Measurements from ENCODE around the gene OAS1.

Gene OAS1

DNA sequence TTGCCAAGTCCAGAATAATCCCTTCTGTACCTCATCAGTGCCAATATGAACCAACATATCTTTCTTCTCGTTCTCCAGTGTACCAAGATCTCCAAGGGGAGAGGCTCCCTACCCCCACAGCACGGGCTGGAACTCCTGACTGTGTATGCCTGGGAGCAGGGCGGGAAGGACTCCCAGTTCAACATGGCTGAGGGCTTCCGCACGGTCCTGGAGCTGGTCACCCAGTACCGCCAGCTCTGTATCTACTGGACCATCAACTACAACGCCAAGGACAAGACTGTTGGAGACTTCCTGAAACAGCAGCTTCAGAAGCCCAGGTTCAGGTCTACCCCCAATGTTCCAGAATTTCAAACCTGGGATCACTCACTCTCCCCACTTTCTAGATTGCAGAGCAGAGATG lies 61.1 kb downstream of the OAS1 start:
- Histone ChIP-seq H3K9me2 (ENCODE audit: low read depth, low read length) (no peaks in the 10 kb centered on the region), H3K4me1 (ENCODE audit: insufficient read depth, low read length, severe bottlenecking) (no peaks in the 10 kb centered on the region), H3K9me3 (ENCODE audit: low read length) (no peaks in the 10 kb centered on the region), H3K9ac (ENCODE audit: low read length) (no peak overlapping the region), H3K27me3 (ENCODE audit: insufficient read depth, low read length) (no peaks in the 10 kb centered on the region), H3K79me2 (ENCODE audit: insufficient read depth, low read length) (no peaks in the 10 kb centered on the region), H4K20me1 (ENCODE audit: insufficient read depth, low read length) (no peaks in the 10 kb centered on the region), H3F3A (ENCODE audit: insufficient read depth, low read length) (no peaks in the 10 kb centered on the region), H3K4me3 (ENCODE audit: low read depth, low read length, poor library complexity, severe bottlenecking) (no peak overlapping the region), H3K27ac (ENCODE audit: low read depth, low read length, poor library complexity, severe bottlenecking) (no peak overlapping the region), H3K36me3 (ENCODE audit: insufficient read depth, low read length) (no peaks in the 10 kb centered on the region), H2AFZ (ENCODE audit: low read length) (no peak overlapping the region), H3K4me2 (ENCODE audit: low read length) (no peak overlapping the region)
- no peak for TF ChIP-seq EZH2 (IDR thresholded peaks at IDR 0.05; ENCODE audit: borderline replicate concordance, low read length)
- TF ChIP-seq, protein P1, sequence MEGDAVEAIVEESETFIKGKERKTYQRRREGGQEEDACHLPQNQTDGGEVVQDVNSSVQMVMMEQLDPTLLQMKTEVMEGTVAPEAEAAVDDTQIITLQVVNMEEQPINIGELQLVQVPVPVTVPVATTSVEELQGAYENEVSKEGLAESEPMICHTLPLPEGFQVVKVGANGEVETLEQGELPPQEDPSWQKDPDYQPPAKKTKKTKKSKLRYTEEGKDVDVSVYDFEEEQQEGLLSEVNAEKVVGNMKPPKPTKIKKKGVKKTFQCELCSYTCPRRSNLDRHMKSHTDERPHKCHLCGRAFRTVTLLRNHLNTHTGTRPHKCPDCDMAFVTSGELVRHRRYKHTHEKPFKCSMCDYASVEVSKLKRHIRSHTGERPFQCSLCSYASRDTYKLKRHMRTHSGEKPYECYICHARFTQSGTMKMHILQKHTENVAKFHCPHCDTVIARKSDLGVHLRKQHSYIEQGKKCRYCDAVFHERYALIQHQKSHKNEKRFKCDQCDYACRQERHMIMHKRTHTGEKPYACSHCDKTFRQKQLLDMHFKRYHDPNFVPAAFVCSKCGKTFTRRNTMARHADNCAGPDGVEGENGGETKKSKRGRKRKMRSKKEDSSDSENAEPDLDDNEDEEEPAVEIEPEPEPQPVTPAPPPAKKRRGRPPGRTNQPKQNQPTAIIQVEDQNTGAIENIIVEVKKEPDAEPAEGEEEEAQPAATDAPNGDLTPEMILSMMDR (IDR thresholded peaks at IDR 0.05; ENCODE audit: low read length): no peak

Measured in OCI-LY1 (cell line).